ENCODE data around the gene ZNRF2. TPM values are rescaled to one million over a fixed set of nuclear protein-coding genes. Genes with fewer than 3 reads are reported as not detected.

The ZNRF2 gene
- total and polyA plus RNA-seq, 2 donors from 2014 or later, result 16.2 to 32.2 TPM

GRCh38 chr7:30353932-30354607 lies 69.7 kb downstream of the ZNRF2 start:
- no peak overlapping the region for H3K9ac ChIP-seq (ENCODE audit: low read length in 3 of 3)
- intact Hi-C loops (cut with DNase I), result no loop called here
- peaks cover 0 to 2% (median 0%) of the 10 kb centered on the region in 3 donors for H3K36me3 ChIP-seq (ENCODE audit: control insufficient read depth in 2 of 3, insufficient read depth in 3 of 3, low read length in 3 of 3)
- H3K4me1 ChIP-seq (ENCODE audit: control insufficient read depth in 2 of 3, insufficient read depth in 2 of 3, low read depth in 1 of 3, low read length in 3 of 3), result no peaks in the 10 kb centered on the region
- FAIRE-seq, result no peak
- TF ChIP-seq CTCF (IDR thresholded peaks at IDR 0.05; ENCODE audit: borderline replicate concordance, extremely low read depth, insufficient read depth), result no peak
- no peak overlapping the region for H3K27ac ChIP-seq (ENCODE audit: low read depth in 2 of 2, low read length in 2 of 2)
- H3K9me3 ChIP-seq (ENCODE audit: control insufficient read depth in 2 of 3, insufficient read depth in 1 of 3, low read length in 3 of 3), result no peaks in the 10 kb centered on the region
- DNase-seq, result no peak
- no peaks in the 10 kb centered on the region for H3K27me3 ChIP-seq (ENCODE audit: control insufficient read depth, insufficient read depth, low read length)
- no peak overlapping the region for H3K4me3 ChIP-seq (ENCODE audit: low read length in 3 of 3)

GRCh38 chr7:30354791-30355190 lies 70.4 kb downstream of the ZNRF2 start:
- Histone ChIP-seq H3K4me1 (ENCODE audit: control insufficient read depth in 2 of 3, insufficient read depth in 2 of 3, low read depth in 1 of 3, low read length in 3 of 3) (no peaks in the 10 kb centered on the region), H3K27ac (ENCODE audit: low read depth in 2 of 2, low read length in 2 of 2) (no peak overlapping the region), H3K9ac (ENCODE audit: low read length in 3 of 3) (no peak overlapping the region), H3K36me3 (ENCODE audit: control insufficient read depth in 2 of 3, insufficient read depth in 3 of 3, low read length in 3 of 3) (peaks cover 0 to 2% (median 0%) of the 10 kb centered on the region in 3 donors), H3K4me3 (ENCODE audit: low read length in 3 of 3) (no peak overlapping the region), H3K9me3 (ENCODE audit: control insufficient read depth in 2 of 3, insufficient read depth in 1 of 3, low read length in 3 of 3) (no peaks in the 10 kb centered on the region), H3K27me3 (ENCODE audit: control insufficient read depth, insufficient read depth, low read length) (no peaks in the 10 kb centered on the region)
- DNase-seq (no peak), FAIRE-seq (no peak)
- intact Hi-C loops (cut with DNase I), result no loop called here
- no peak for TF ChIP-seq CTCF (IDR thresholded peaks at IDR 0.05; ENCODE audit: borderline replicate concordance, extremely low read depth, insufficient read depth)

GRCh38 chr7:30359957-30360356 lies 75.6 kb downstream of the ZNRF2 start:
- FAIRE-seq, result no peak
- H3K27me3 ChIP-seq (ENCODE audit: control insufficient read depth, insufficient read depth, low read length), result no peaks in the 10 kb centered on the region
- intact Hi-C loops (cut with DNase I), result no loop called here
- no peak overlapping the region for H3K4me3 ChIP-seq (ENCODE audit: low read length in 3 of 3)
- H3K27ac ChIP-seq (ENCODE audit: low read depth in 2 of 2, low read length in 2 of 2), result no peak overlapping the region
- peaks cover 0 to 2% (median 0%) of the 10 kb centered on the region in 3 donors for H3K36me3 ChIP-seq (ENCODE audit: control insufficient read depth in 2 of 3, insufficient read depth in 3 of 3, low read length in 3 of 3)
- H3K4me1 ChIP-seq (ENCODE audit: control insufficient read depth in 2 of 3, insufficient read depth in 2 of 3, low read depth in 1 of 3, low read length in 3 of 3), result no peaks in the 10 kb centered on the region
- DNase-seq, result no peak
- no peak overlapping the region for H3K9ac ChIP-seq (ENCODE audit: low read length in 3 of 3)
- TF ChIP-seq CTCF (IDR thresholded peaks at IDR 0.05; ENCODE audit: borderline replicate concordance, extremely low read depth, insufficient read depth), result no peak
- H3K9me3 ChIP-seq (ENCODE audit: control insufficient read depth in 2 of 3, insufficient read depth in 1 of 3, low read length in 3 of 3), result no peaks in the 10 kb centered on the region

All from kidney (tissue), 14 donors.